Transverse colon (tissue), 4 donors: ENCODE results near the gene DMRT2. TPM values are rescaled to one million over a fixed set of nuclear protein-coding genes. Genes with fewer than 3 reads are reported as not detected.

Source experiments
- DNase-seq: peaks from one replicate; pipeline ENCODE4 v3.0.0-alpha.2; 2019
- H3K27ac ChIP-seq, 4 donors: fragments of 200-600 bp; sonication (generic); 2 replicates each; pipeline ENCODE4 v1.5.1; 2016 to 2018; ENCODE audit warnings: inconsistent platforms in 4 of 4
- H3K27me3 ChIP-seq: fragments of 200-600 bp; sonication (generic); 2 replicates; pipeline ENCODE4 v1.5.1; 2017; ENCODE audit warnings: inconsistent platforms
- H3K36me3 ChIP-seq, 4 donors: fragments of 200-600 bp; sonication (generic); 2 replicates each; pipeline ENCODE4 v1.5.1; 2017 to 2019; ENCODE audit warnings: inconsistent platforms in 4 of 4
- H3K4me1 ChIP-seq, 4 donors: fragments of 200-600 bp; sonication (generic); 2 replicates each; pipeline ENCODE4 v1.5.1; 2017 to 2020; ENCODE audit warnings: inconsistent platforms in 4 of 4
- H3K4me3 ChIP-seq, 4 donors: fragments of 200-600 bp; sonication (generic); 1 replicate in 1 of 4; 2 replicates in 3 of 4; pipeline versions ENCODE4 v1.5.1 to v1.6.1; 2017 to 2019; ENCODE audit warnings: inconsistent platforms in 4 of 4
- H3K9me3 ChIP-seq, 2 donors: fragments of 200-600 bp; sonication (generic); 2 replicates each; pipeline ENCODE4 v1.5.1; 2017 to 2019; ENCODE audit warnings: inconsistent platforms in 2 of 2
- CTCF ChIP-seq, 5 experiments: fragments of 200-600 bp in 3 of 5; fragments of 450-650 bp in 2 of 5; sonication (generic) in 3 of 5; IDR thresholded peaks; 1 replicate in 2 of 5; 2 replicates in 3 of 5; pipeline ENCODE4 v1.5.1; 2016 to 2017; ENCODE audit warnings: antibody characterized with exemption in 5 of 5, inconsistent platforms in 3 of 5, mild to moderate bottlenecking in 2 of 5, moderate library complexity in 1 of 5
- EP300 ChIP-seq: sonication (generic); formaldehyde crosslinking; IDR thresholded peaks from one replicate; pipeline ENCODE4 v1.6.1; 2017; ENCODE audit warnings: antibody characterized with exemption, low read depth
- POLR2A ChIP-seq: fragments of 450-650 bp; IDR thresholded peaks from one replicate; pipeline ENCODE4 v1.6.1; 2016; ENCODE audit warnings: antibody characterized with exemption, mild to moderate bottlenecking, moderate library complexity
- POLR2AphosphoS5 ChIP-seq, 3 donors: sonication (generic); formaldehyde crosslinking; IDR thresholded peaks; one replicate each; pipeline ENCODE4 v1.6.1; 2016; ENCODE audit warnings: antibody characterized with exemption in 3 of 3
- WGBS, 2 donors: methylation state at CpG; one replicate each; pipeline ENCODE4 v1.1.5; 2018; ENCODE audit warnings: low coverage in 1 of 2; 5-methylcytosine and 5-hydroxymethylcytosine counted together
- in situ Hi-C, 4 donors: fragments of 200-750 bp; cut with MboI; loops; one replicate each; pipeline versions ENCODE4 v1.15.0 to v1.15.1; 2017; ENCODE audit warnings: low sequenced_read_pairs in 3 of 4, low pct_ligation_motif_present in 1 of 4, low pct_unique_long_range_greater_than_20kb in 1 of 4
- intact Hi-C: fragments of 100-400 bp; cut with DNase I; formaldehyde crosslinking; loops from one replicate; pipeline ENCODE4 v1.15.1; 2023; ENCODE audit warnings: low total_unique reads
- total RNA-seq, 4 donors: library from RNA; depleted of rRNA; stranded (reverse); fragments of >200 nt; gene quantifications; one replicate each; pipeline ENCODE4 v1.1.0, GENCODE V29; 2016

DMRT2 gene
- total RNA-seq, 4 donors from 2014 or later, result 1.1 to 3.8 (median 2.4) TPM

DNA sequence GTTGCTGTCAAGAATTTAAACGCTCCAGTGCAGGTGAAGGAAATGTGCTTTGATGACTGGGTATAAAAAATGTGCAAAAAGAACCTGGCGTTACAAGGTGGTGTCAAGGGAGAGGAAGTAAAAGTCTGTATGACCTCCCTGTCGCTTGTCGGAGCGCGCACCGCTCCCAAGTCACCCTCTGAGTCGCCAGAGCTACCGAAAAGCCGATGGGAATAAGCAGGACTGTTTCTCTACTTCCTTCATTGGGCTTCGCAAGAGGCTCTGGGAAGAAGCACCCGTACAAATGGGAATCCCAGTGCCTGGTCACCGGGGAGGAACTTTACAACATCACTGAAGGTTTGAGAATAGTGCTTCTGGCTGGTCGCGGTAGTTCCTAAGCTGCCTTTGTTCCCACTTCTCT lies 1.3 kb upstream of the DMRT2 start:
- no peak for TF ChIP-seq POLR2AphosphoS5 (IDR thresholded peaks at IDR 0.05)
- TF ChIP-seq CTCF (IDR thresholded peaks at IDR 0.05), result no peak
- TF ChIP-seq EP300, result no peak
- no peak for TF ChIP-seq POLR2A
- no peaks in the 10 kb centered on the region for H3K9me3 ChIP-seq
- in situ Hi-C loops, result no loop called here
- peaks cover 0 to 59% (median 42%) of the 10 kb centered on the region in 4 donors for H3K4me1 ChIP-seq
- intact Hi-C loops, result no loop called here
- no peak overlapping the region for H3K27ac ChIP-seq
- 40% methylated on average over 9 to 15 of the region's 15 CpGs for WGBS, 2 donors
- no peak for DNase-seq
- H3K36me3 ChIP-seq, result no peaks in the 10 kb centered on the region
- peaks cover 100% of the 10 kb centered on the region for H3K27me3 ChIP-seq
- no peak overlapping the region for H3K4me3 ChIP-seq

DNA sequence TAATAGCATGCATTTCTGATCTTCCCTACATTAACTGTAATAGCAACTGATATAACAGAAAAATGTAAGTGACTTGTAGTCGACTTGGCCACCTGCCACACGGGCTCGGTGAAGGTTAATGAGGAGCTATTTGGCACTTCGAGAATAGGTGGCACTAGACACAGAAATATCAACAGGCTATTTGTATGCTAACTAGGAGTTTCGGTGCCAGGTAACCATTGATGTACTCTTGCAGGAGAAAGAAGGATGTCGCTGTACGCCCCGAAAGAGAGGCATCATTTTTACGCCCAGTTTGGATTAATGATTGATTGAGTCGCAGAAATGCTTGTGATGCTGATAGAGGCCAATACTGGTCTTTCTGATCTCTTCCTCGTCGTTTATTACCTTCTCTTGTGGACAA lies 516 bp upstream of the DMRT2 start:
- peak; percentile 42 for DNase-seq
- TF ChIP-seq POLR2A (no peak), CTCF (IDR thresholded peaks at IDR 0.05) (no peak), EP300 (no peak), POLR2AphosphoS5 (IDR thresholded peaks at IDR 0.05) (no peak)
- Histone ChIP-seq H3K4me1 (peaks cover 0 to 59% (median 42%) of the 10 kb centered on the region in 4 donors), H3K27me3 (peaks cover 100% of the 10 kb centered on the region), H3K27ac (peak overlapping the region in 2 of 4 donors; percentile 12 to 75), H3K4me3 (peak overlapping the region in 2 of 4 donors; percentile 6 to 58), H3K36me3 (no peaks in the 10 kb centered on the region), H3K9me3 (no peaks in the 10 kb centered on the region)
- 8% methylated on average over 12 of the region's 12 CpGs for WGBS, 2 donors
- intact Hi-C loops (no loop called here), in situ Hi-C loops (no loop called here)

GRCh38 chr9:1051210-1051583 lies 1.0 kb downstream of the DMRT2 start:
- DNase-seq, result no peak
- in situ Hi-C loops (no loop called here), intact Hi-C loops (no loop called here)
- peak overlapping the region in 3 of 4 donors; percentile 27 to 58 (median 43) for H3K4me3 ChIP-seq
- TF ChIP-seq POLR2AphosphoS5 (IDR thresholded peaks at IDR 0.05), result no peak
- TF ChIP-seq POLR2A, result no peak
- TF ChIP-seq EP300, result no peak
- TF ChIP-seq CTCF (IDR thresholded peaks at IDR 0.05), result no peak
- WGBS, 2 donors, result 31 to 39% methylated on average over 6 to 13 of the region's 13 CpGs
- no peaks in the 10 kb centered on the region for H3K36me3 ChIP-seq
- peaks cover 0 to 59% (median 33%) of the 10 kb centered on the region in 4 donors for H3K4me1 ChIP-seq
- peak overlapping the region in 2 of 4 donors; percentile 71 to 75 for H3K27ac ChIP-seq
- H3K27me3 ChIP-seq, result peaks cover 100% of the 10 kb centered on the region
- H3K9me3 ChIP-seq, result no peaks in the 10 kb centered on the region

DNA sequence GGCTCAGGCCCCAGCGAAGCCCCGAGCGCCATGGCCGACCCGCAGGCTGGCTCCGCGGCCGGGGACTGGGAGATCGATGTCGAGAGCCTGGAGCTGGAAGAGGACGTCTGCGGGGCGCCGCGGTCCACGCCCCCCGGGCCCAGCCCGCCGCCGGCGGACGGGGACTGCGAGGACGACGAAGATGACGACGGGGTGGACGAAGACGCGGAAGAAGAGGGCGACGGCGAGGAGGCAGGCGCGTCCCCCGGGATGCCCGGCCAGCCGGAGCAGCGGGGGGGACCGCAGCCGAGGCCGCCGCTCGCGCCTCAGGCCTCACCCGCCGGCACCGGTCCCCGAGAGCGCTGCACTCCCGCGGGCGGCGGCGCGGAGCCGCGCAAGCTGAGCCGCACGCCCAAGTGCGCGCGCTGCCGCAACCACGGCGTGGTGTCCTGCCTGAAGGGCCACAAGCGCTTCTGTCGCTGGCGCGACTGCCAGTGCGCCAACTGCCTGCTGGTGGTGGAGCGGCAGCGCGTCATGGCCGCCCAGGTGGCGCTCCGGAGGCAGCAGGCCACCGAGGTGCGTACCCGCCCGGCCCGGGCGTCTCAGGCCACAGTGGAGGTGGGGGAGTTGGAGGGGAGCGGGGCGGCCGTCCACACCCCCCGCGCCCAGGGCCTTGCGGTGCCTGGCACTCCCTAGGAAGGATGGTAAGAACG lies 1.6 kb downstream of the DMRT2 start:
- H3K36me3 ChIP-seq, result no peaks in the 10 kb centered on the region
- in situ Hi-C loops (no loop called here), intact Hi-C loops (no loop called here)
- DNase-seq, result peak; percentile 71
- 0 to 2% methylated on average over 1 to 82 of the region's 90 CpGs for WGBS, 2 donors
- peak in 3 of 5 experiments; percentile 9 to 31 (median 30) for TF ChIP-seq CTCF (IDR thresholded peaks at IDR 0.05)
- TF ChIP-seq POLR2A, result no peak
- TF ChIP-seq EP300, result no peak
- peak in 2 of 3 donors; percentile 21 to 52 for TF ChIP-seq POLR2AphosphoS5 (IDR thresholded peaks at IDR 0.05)
- peak overlapping the region in 3 of 4 donors; percentile 29 to 75 (median 71) for H3K27ac ChIP-seq
- no peaks in the 10 kb centered on the region for H3K9me3 ChIP-seq
- H3K4me3 ChIP-seq, result peak overlapping the region in 3 of 4 donors; percentile 27 to 58 (median 43)
- peaks cover 0 to 59% (median 33%) of the 10 kb centered on the region in 4 donors for H3K4me1 ChIP-seq
- H3K27me3 ChIP-seq, result peaks cover 100% of the 10 kb centered on the region
